ENCODE results near the gene ZNF486.
"Not testable (repeated sequence)": the region's sequence is repeated elsewhere in the genome, so short reads cannot be mapped to it uniquely, and the experiment has no call there.

Gene ZNF486

GRCh38 chr19:20167020-20167644 is at the start of gene ZNF486:
Gene ZNF486, plus strand, starts transcription at chr19:20167214. Its CDS starts 117 bp downstream, at chr19:20167331.
- peak; percentile 91 for DNase-seq (ENCODE audit: low spot score)

DNA sequence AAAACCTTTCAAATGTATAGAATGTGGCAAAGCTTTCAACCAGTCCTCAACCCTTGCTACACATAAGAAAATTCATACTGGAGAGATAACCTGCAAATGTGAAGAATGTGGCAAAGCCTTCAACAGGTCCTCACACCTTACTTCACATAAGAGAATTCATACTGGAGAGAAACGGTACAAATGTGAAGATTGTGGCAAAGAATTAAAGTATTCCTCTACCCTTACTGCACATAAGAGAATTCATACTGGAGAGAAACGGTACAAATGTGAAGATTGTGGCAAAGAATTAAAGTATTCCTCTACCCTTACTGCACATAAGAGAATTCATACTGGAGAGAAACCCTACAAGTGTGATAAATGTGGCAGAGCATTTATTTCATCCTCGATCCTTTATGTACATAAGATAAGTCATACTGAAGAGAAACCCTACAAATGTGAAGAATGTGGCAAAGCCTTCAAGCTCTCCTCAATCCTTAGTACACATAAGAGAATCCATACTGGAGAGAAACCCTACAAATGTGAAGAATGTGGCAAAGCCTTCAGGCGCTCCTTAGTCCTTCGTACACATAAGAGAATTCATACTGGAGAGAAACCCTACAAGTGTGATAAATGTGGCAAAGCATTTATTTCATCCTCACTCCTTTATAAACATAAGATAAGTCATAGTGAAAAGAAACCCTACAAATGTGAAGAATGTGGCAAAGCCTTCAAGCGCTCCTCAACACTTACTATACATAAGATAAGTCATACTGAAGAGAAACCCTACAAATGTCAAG is 48.8 kb upstream of the ZNF486 start:
- DNase-seq (ENCODE audit: low spot score): not testable (repeated sequence)

DNA sequence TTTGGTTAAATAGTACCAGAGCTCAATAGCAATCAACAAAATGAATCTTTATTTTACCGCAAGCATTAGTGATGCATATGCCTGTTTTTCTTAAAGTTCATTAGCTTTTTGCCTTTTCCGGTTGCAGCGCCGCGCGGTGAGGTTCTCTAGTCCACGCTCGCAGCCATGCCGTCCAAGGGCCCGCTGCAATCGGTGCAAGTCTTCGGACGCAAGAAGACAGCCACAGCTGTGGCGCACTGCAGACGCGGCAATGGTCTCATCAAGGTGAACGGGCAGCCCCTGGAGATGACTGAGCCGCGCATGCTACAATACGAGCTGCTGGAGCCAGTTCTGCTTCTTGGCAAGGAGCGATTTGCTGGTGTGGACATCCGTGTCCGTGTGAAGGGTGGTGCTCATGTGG is 42.1 kb upstream of the ZNF486 start:
- no peak for DNase-seq (ENCODE audit: low spot score)

DNA sequence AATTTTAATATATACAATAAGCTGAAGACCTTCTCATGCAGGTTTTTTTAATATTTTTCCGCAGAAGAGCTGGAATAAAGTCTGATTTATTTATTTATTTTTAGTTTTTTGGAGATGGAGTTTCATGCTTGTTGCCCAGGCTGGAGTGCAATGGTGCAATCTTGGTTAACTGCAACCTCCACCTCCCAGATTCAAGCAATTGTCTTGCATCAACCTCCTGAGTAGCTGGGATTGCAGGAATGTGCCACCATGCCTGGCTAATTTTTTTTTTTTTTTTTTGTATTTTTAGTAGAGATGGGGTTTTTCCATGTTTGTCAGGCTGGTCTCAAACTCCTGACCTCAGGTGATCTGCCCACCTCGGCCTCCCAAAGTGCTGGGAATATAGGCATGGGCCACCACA is 34.1 kb upstream of the ZNF486 start:
- not testable (repeated sequence) for DNase-seq (ENCODE audit: low spot score)

- DNase-seq (ENCODE audit: low spot score): not testable (repeated sequence)
Measured at GRCh38 chr19:20137714-20138113, 29.3 kb upstream of the ZNF486 start.

GRCh38 chr19:20151617-20152145 is 15.3 kb upstream of the ZNF486 start:
- DNase-seq (ENCODE audit: low spot score): no peak

DNA sequence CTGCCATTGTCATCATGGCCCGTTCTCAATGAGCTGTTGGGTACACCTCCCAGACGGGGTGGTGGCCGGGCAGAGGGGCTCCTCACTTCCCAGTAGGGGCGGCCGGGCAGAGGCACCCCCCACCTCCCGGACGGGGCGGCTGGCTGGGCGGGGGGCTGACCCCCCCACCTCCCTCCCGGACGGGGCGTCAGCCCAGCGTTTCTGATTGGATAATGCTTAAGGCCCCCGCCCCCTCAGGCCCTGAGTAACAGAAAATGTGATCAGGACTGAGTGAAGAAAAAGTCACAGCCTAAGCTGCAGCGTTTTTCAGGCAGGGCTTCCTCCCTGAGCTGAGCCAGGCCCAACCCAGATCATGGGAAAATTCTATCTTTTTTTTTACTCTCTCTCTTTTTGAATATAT is 14.5 kb upstream of the ZNF486 start:
- not testable (repeated sequence) for DNase-seq (ENCODE audit: low spot score)

DNA sequence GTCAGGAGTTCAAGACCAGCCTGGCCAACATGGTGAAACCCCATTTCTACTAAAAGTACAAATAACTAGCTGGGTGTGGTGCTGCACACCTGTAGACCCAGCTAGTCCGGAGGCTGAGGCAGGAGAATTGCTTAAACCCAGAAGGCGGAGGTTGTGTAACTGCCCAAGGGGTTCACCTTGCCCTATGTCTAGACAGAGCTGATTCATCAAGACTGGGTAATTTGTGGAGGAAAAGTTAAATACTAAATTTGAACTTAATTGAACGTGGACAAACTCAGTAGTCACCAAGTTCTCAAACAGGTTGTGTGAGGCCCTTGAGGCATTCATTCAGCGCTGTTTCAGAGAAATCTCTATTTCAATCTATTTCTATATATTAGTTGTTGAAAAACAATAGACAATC is 13.7 kb upstream of the ZNF486 start:
- DNase-seq (ENCODE audit: low spot score): no peak

GRCh38 chr19:20154636-20155035 is 12.4 kb upstream of the ZNF486 start:
- DNase-seq (ENCODE audit: low spot score): no peak

DNA sequence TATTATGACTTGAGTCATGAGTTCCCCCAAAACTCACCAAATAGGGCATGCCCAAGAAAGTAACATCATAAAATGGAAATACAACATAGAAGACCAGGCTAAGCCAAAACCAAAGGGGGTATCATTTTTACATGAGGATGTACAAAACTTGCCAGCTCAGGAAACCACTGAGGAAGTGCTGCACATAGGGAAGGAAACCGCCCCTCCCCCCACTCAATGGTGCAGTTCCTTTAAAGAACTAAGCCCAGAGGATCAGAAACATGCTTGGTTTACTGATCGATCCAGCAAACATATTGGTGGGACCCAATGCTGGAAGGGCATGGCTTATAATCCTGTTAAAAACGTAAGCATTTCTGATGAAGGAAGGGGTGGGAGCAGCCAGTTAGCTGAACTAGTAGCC is 4.2 kb upstream of the ZNF486 start:
- DNase-seq (ENCODE audit: low spot score): no peak

- no peak for DNase-seq (ENCODE audit: low spot score)
Measured at GRCh38 chr19:20164456-20164855, 2.6 kb upstream of the ZNF486 start.

- DNase-seq (ENCODE audit: low spot score): no peak
Measured at GRCh38 chr19:20165971-20166592, 932 bp upstream of the ZNF486 start.

DNA sequence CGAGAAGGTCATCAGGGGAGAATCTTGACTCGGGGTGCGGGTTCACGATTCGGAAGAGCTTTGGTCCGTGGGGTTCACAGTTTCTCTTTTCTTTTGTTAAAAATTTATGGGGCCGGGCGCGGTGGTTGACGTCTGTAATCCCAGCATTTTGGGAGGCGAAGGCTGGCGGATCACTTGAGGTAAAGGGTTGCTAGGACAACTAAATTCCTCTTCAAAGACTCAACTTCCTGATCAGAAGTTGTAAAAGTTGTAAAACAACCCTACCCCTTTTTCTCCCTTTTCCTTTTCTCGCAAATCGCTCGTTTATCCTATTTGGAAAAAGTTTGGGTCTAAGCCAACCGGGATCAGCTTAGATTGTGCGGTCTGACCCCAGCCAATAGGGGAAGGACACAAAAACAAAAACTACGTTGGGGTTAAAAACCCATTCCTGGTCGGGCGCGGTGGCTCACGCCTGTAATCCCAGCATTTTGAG is 673 bp downstream of the ZNF486 start:
- DNase-seq (ENCODE audit: low spot score): no peak

- DNase-seq (ENCODE audit: low spot score): no peak
Measured at GRCh38 chr19:20171285-20171684, 4.3 kb downstream of the ZNF486 start.

DNA sequence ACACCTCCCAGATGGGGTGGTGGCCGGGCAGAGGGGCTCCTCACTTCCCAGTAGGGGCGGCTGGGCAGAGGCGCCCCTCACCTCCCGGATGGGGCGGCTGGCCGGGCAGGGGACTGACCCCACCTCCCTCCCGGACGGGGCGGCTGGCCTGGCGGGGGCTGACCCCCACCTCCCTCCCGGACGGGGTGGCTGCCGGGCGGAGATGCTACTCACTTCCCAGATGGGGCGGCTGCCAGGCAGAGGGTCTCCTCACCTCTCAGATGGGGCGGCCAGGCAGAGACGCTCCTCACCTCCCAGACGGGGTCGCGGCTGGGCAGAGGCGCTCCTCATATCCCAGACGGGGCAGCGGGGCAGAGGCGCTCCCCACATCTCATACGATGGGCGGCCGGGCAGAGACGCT is 8.8 kb downstream of the ZNF486 start:
- not testable (repeated sequence) for DNase-seq (ENCODE audit: low spot score)

GRCh38 chr19:20179956-20180355 is 12.9 kb downstream of the ZNF486 start:
- peak; percentile 13 for DNase-seq (ENCODE audit: low spot score)

DNA sequence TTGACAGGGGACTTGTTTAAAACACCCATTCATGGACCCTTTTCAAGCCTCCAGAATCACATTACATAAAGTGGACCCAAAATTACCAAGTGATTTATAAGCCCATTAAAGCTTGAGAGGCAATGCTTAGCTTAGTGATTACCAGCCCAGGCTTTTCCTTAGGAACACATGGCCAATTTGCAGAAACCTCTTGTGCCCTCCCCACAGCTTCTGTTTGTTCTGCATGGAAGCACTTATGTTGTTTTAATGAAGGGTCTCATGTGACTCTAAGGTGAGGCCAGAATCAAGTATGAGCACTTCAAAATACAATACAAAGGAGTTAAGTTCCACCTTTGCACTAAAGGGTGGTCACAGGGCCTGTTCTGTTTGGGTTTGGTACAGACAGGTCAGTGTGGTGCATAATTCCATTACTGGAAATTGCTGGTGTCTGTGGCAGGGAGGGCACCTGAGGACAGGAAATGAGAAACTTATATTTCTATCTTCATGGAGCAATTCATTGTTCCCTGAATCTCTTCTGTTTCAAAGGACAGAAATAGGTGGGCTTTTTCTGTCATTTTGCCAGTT is 15.3 kb downstream of the ZNF486 start:
- no peak for DNase-seq (ENCODE audit: low spot score)

GRCh38 chr19:20186174-20186573 is 19.2 kb downstream of the ZNF486 start:
- DNase-seq (ENCODE audit: low spot score): no peak

GRCh38 chr19:20197747-20198146 is 30.7 kb downstream of the ZNF486 start:
- DNase-seq (ENCODE audit: low spot score): no peak

DNA sequence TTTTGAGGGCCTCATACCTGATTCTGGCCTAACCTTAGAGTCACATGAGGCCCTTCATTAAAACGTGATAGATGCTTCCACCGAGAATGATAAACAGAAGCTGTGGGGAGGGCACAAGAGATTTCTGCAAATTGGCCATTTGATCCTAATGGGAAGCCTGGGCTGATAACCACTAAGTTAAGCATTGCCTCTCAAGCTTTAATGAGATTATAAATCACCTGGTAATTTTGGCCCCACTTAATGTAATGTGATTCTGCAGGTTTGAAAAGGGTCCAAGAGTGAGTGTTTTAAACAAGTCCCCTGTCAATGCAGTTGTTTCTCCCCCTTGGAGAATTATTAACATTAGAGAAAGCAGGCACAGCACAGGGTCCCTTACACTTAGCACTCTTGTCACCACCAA is 42.0 kb downstream of the ZNF486 start:
- DNase-seq (ENCODE audit: low spot score): no peak

GRCh38 chr19:20214366-20214765 is 47.4 kb downstream of the ZNF486 start:
- not testable (repeated sequence) for DNase-seq (ENCODE audit: low spot score)

DNA sequence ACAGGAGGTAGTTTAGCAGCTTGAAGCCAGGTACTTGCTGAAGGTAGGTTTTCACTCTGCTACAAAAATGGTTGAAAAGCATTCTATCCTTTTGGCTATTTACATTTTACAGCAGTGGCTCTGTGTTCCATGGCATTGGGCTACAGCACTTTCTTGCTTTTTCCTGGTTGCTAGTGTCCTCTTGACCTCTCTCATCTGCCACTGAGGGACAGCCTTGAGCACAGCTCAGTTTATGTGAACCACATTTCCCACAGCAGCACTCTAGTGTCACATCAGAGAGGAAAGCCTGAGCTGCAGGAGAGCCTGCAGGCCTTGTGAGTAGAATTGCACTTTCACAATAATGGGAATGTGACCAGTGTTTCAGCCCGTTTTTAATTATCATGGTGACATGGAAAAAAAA is 54.6 kb downstream of the ZNF486 start:
- DNase-seq (ENCODE audit: low spot score): not testable (repeated sequence)
